Measurements from ENCODE around the gene CTNNA3. TPM values are rescaled to one million over a fixed set of nuclear protein-coding genes. Genes with fewer than 3 reads are reported as not detected.

CTNNA3 gene
- total RNA-seq, 1 experiment from 2014 or later = 0.85 TPM

DNA sequence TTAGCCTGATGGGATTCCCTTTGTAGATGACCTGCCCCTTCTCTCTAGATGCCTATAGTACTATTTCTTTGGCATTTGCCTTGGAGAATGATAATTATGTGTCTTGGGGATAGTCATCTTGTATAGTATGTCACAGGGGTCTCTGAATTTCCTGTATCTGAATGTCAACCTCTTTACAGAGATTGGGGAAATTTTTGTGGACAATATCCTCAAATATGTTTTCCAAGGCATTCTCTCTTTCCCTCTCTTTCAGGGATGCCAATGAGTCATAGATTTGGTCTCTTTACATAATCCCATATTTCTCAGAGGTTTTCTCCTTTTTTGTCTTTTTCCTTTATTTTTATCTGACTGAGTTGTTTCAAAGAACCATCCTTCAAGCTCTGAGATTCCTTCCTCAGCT is 99.4 kb downstream of the CTNNA3 start:
- POLR2A ChIA-PET = no interaction called here

DNA sequence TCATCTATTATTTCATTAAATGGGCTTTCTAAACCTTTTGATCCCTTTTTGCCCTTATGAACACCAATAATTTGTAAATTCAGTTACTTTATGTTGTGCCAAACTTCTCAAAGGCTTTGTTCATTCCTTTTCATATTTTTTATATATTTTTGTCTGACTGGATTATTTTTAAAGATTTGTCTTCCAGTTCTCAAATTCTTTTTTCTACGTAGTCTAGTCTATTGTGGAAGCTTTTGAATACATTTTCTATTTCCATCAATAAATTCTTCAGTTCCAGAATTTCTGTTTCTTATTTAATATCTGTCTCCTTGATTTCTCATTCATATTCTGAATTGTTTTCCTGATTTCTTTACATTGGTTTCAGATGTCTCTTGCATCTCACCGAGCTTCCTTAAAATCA is 108.2 kb downstream of the CTNNA3 start:
- ATAC-seq = no peak
- no TSS peak for BruUV-seq (replicated peaks)
- in situ Hi-C loops (cut with HindIII; ENCODE audit: low pct_unique_long_range_greater_than_20kb, low sequenced_read_pairs) (no loop called here), intact Hi-C loops (cut with micrococcal nuclease; ENCODE audit: unreplicated experiment) (no loop called here)
- Histone ChIP-seq H3K4me3 (ENCODE audit: low read depth in 2 of 2, low read length in 2 of 2) (no peak overlapping the region), H3K27ac (ENCODE audit: low read length) (no peak overlapping the region), H3K4me1 (ENCODE audit: control insufficient read depth, insufficient read depth, low read length) (no peaks in the 10 kb centered on the region), H3K27me3 (ENCODE audit: control insufficient read depth, insufficient read depth, low read length) (no peaks in the 10 kb centered on the region), H3K36me3 (ENCODE audit: control insufficient read depth, insufficient read depth, low read length) (no peaks in the 10 kb centered on the region), H3K9me3 (ENCODE audit: control insufficient read depth, insufficient read depth, low read depth, low read length) (peaks cover 18% of the 10 kb centered on the region; the same call in 1 of the 2 replicates)
- no peak for DNase-seq (ENCODE audit: low read depth, low spot score)
- POLR2A ChIA-PET = no interaction called here
- CTCF ChIA-PET = no interaction called here
- TF ChIP-seq, protein P1, sequence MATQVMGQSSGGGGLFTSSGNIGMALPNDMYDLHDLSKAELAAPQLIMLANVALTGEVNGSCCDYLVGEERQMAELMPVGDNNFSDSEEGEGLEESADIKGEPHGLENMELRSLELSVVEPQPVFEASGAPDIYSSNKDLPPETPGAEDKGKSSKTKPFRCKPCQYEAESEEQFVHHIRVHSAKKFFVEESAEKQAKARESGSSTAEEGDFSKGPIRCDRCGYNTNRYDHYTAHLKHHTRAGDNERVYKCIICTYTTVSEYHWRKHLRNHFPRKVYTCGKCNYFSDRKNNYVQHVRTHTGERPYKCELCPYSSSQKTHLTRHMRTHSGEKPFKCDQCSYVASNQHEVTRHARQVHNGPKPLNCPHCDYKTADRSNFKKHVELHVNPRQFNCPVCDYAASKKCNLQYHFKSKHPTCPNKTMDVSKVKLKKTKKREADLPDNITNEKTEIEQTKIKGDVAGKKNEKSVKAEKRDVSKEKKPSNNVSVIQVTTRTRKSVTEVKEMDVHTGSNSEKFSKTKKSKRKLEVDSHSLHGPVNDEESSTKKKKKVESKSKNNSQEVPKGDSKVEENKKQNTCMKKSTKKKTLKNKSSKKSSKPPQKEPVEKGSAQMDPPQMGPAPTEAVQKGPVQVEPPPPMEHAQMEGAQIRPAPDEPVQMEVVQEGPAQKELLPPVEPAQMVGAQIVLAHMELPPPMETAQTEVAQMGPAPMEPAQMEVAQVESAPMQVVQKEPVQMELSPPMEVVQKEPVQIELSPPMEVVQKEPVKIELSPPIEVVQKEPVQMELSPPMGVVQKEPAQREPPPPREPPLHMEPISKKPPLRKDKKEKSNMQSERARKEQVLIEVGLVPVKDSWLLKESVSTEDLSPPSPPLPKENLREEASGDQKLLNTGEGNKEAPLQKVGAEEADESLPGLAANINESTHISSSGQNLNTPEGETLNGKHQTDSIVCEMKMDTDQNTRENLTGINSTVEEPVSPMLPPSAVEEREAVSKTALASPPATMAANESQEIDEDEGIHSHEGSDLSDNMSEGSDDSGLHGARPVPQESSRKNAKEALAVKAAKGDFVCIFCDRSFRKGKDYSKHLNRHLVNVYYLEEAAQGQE (IDR thresholded peaks at IDR 0.05; ENCODE audit: insufficient read depth in 1 of 2, low read depth in 2 of 2, low read length in 1 of 2) = no peak
- TF ChIP-seq POLR2AphosphoS5 (IDR thresholded peaks at IDR 0.05; ENCODE audit: low read depth, low read length) (no peak), CTCF (IDR thresholded peaks at IDR 0.05) (no peak), TCF7L2 (IDR thresholded peaks at IDR 0.05; ENCODE audit: low read depth, low read length) (no peak), SIN3A (IDR thresholded peaks at IDR 0.05; ENCODE audit: borderline replicate concordance, insufficient read depth, low read depth, low read length) (no peak)

More for the DNA sequence above, 99.4 kb downstream of the CTNNA3 start:
- intact Hi-C loops (cut with micrococcal nuclease; ENCODE audit: unreplicated experiment) (no loop called here), in situ Hi-C loops (cut with HindIII; ENCODE audit: low pct_unique_long_range_greater_than_20kb, low sequenced_read_pairs) (no loop called here)
- DNase-seq (ENCODE audit: low read depth, low spot score) (no peak), ATAC-seq (no peak)
- Histone ChIP-seq H3K27me3 (ENCODE audit: control insufficient read depth, insufficient read depth, low read length) (no peaks in the 10 kb centered on the region), H3K9me3 (ENCODE audit: control insufficient read depth, insufficient read depth, low read depth, low read length) (peaks cover 9% of the 10 kb centered on the region; the same call in 1 of the 2 replicates), H3K4me1 (ENCODE audit: control insufficient read depth, insufficient read depth, low read length) (no peaks in the 10 kb centered on the region), H3K4me3 (ENCODE audit: low read depth in 2 of 2, low read length in 2 of 2) (no peak overlapping the region), H3K27ac (ENCODE audit: low read length) (no peak overlapping the region), H3K36me3 (ENCODE audit: control insufficient read depth, insufficient read depth, low read length) (no peaks in the 10 kb centered on the region)
- CTCF ChIA-PET = no interaction called here
- TF ChIP-seq SIN3A (IDR thresholded peaks at IDR 0.05; ENCODE audit: borderline replicate concordance, insufficient read depth, low read depth, low read length) = no peak
- no peak for TF ChIP-seq CTCF (IDR thresholded peaks at IDR 0.05)
- TF ChIP-seq TCF7L2 (IDR thresholded peaks at IDR 0.05; ENCODE audit: low read depth, low read length) = no peak
- TF ChIP-seq, protein P1 (IDR thresholded peaks at IDR 0.05; ENCODE audit: insufficient read depth in 1 of 2, low read depth in 2 of 2, low read length in 1 of 2) = no peak
- TF ChIP-seq POLR2AphosphoS5 (IDR thresholded peaks at IDR 0.05; ENCODE audit: low read depth, low read length) = no peak
- BruUV-seq (replicated peaks) = no TSS peak
